PC-9 (cell line): ENCODE data around the gene JARID2. TPM values are rescaled to one million over a fixed set of nuclear protein-coding genes. Genes with fewer than 3 reads are reported as not detected.

ENCODE experiments used
- BruUV-seq: library from RNA; stranded (reverse); fragments of 400-500 nt; replicated peaks from 2 replicates; lab custom pipeline; 2021; lab: Mats Ljungman, UMichigan
- CTCF ChIA-PET: fragments of 300-600 bp; sonication (Branson Sonifier 250); formaldehyde crosslinking; loops from one replicate; lab custom pipeline; 2022; ENCODE audit warnings: antibody characterized with exemption; lab: Charles Lee
- POLR2A ChIA-PET: fragments of 300-600 bp; sonication (Branson Sonifier 250); formaldehyde crosslinking; loops from one replicate; lab custom pipeline; 2022; ENCODE audit warnings: antibody characterized with exemption; ENCODE audit not compliant: unreplicated experiment; lab: Charles Lee
- DNase-seq, 2 experiments: peaks; one replicate each; pipeline versions ENCODE4 v3.0.0 to v3.0.0-alpha.2; 2015 to 2022; ENCODE audit warnings: mixed read lengths in 1 of 2
- H2AFZ ChIP-seq: fragments of 200-600 bp; sonication (generic); 2 replicates; pipeline ENCODE4 v1.8.1; 2017; ENCODE audit warnings: antibody characterized with exemption
- H3F3A ChIP-seq: fragments of 200-600 bp; sonication (generic); 2 replicates; pipeline ENCODE4 v1.8.1; 2017; ENCODE audit warnings: antibody characterized with exemption, mild to moderate bottlenecking, low read depth; ENCODE audit not compliant: insufficient read depth
- H3K27ac ChIP-seq: fragments of 200-600 bp; sonication (generic); 2 replicates; pipeline ENCODE4 v1.6.1; 2016; ENCODE audit warnings: mixed run types
- H3K27me3 ChIP-seq: fragments of 200-600 bp; sonication (generic); 2 replicates; pipeline ENCODE4 v1.6.1; 2016; ENCODE audit warnings: low read depth, mixed run types; ENCODE audit not compliant: insufficient read depth
- H3K36me3 ChIP-seq: fragments of 200-600 bp; sonication (generic); 2 replicates; pipeline ENCODE4 v1.6.1; 2016; ENCODE audit warnings: low read depth, mixed run types
- H3K4me1 ChIP-seq: fragments of 200-600 bp; sonication (generic); replicated peaks from 2 replicates; pipeline ENCODE4 v1.6.1; 2016; ENCODE audit warnings: mixed run types; ENCODE audit not compliant: insufficient read depth
- H3K4me2 ChIP-seq: fragments of 200-600 bp; sonication (generic); 2 replicates; pipeline ENCODE4 v1.6.1; 2017; ENCODE audit warnings: mixed run types
- H3K4me3 ChIP-seq: fragments of 200-600 bp; sonication (generic); 2 replicates; pipeline ENCODE4 v1.6.1; 2016; ENCODE audit warnings: mixed run types
- H3K79me2 ChIP-seq: fragments of 200-600 bp; sonication (generic); 2 replicates; pipeline ENCODE4 v1.6.1; 2017; ENCODE audit warnings: low read depth, mixed run types
- H3K9me2 ChIP-seq: fragments of 200-600 bp; sonication (generic); 2 replicates; pipeline ENCODE4 v1.8.1; 2017; ENCODE audit warnings: mild to moderate bottlenecking; ENCODE audit not compliant: insufficient read depth
- H3K9me3 ChIP-seq: fragments of 200-600 bp; sonication (generic); 2 replicates; pipeline ENCODE4 v1.8.1; 2016; ENCODE audit warnings: low read depth; ENCODE audit not compliant: insufficient read depth
- H4K20me1 ChIP-seq: fragments of 200-600 bp; sonication (generic); 2 replicates; pipeline ENCODE4 v1.8.1; 2017; ENCODE audit not compliant: insufficient read depth
- EZH2 ChIP-seq: fragments of 200-600 bp; sonication (generic); IDR thresholded peaks from 2 replicates; pipeline ENCODE4 v1.8.0; 2017; ENCODE audit warnings: antibody characterized with exemption, low read depth
- intact Hi-C: fragments of 100-400 bp; cut with micrococcal nuclease; formaldehyde crosslinking; loops from one replicate; pipeline ENCODE4 v1.10.0; 2022; ENCODE audit not compliant: unreplicated experiment
- total RNA-seq: library from RNA; stranded (reverse); gene quantifications from 2 replicates; pipeline ENCODE4 v1.2.3, GENCODE V29; 2021
- TF ChIP-seq, protein P1 (sequence below): fragments of 200-600 bp; sonication (generic); conservative IDR thresholded peaks from 2 replicates; pipeline ENCODE4 v1.6.1; 2017; ENCODE audit warnings: mixed run types, antibody characterized with exemption, mild to moderate bottlenecking, moderate library complexity

JARID2 gene
- total RNA-seq, 1 experiment from 2014 or later: 35.0 TPM

GRCh38 chr6:15248451-15249370 lies 2.8 kb downstream of the JARID2 start:
- peaks cover 45% of the 10 kb centered on the region for H3K4me1 ChIP-seq
- peak; percentile 85 to 95 for DNase-seq
- H3K27me3 ChIP-seq: no peaks in the 10 kb centered on the region
- H3K9me3 ChIP-seq: no peaks in the 10 kb centered on the region
- intact Hi-C loops: loop anchor here (2.0 to 5.0 kb wide), 6 partner anchors 36 to 366 kb away; no protein-coding TSS in a partner anchor
- H3F3A ChIP-seq: peaks cover 46% of the 10 kb centered on the region
- H3K79me2 ChIP-seq: peaks cover 72% of the 10 kb centered on the region
- peak overlapping the region; percentile 58; the same call in 1 of the 2 replicates for H2AFZ ChIP-seq
- no peaks in the 10 kb centered on the region; the same call in 1 of the 2 replicates for H4K20me1 ChIP-seq
- no peaks in the 10 kb centered on the region; the same call in 1 of the 2 replicates for H3K36me3 ChIP-seq
- ChIA-PET POLR2A (interaction anchor here (0.5 to 0.7 kb wide), 4 partner anchors 89 to 935 kb away, joined by 5 to 9 read pairs (median 6); no protein-coding TSS in a partner anchor), CTCF (interaction anchor here (0.5 to 0.7 kb wide), 6 partner anchors 96 to 1563 kb away, joined by 3 to 11 read pairs (median 4); no protein-coding TSS in a partner anchor)
- H3K27ac ChIP-seq: peak overlapping the region; percentile 73
- TF ChIP-seq EZH2: no peak
- TF ChIP-seq, protein P1, sequence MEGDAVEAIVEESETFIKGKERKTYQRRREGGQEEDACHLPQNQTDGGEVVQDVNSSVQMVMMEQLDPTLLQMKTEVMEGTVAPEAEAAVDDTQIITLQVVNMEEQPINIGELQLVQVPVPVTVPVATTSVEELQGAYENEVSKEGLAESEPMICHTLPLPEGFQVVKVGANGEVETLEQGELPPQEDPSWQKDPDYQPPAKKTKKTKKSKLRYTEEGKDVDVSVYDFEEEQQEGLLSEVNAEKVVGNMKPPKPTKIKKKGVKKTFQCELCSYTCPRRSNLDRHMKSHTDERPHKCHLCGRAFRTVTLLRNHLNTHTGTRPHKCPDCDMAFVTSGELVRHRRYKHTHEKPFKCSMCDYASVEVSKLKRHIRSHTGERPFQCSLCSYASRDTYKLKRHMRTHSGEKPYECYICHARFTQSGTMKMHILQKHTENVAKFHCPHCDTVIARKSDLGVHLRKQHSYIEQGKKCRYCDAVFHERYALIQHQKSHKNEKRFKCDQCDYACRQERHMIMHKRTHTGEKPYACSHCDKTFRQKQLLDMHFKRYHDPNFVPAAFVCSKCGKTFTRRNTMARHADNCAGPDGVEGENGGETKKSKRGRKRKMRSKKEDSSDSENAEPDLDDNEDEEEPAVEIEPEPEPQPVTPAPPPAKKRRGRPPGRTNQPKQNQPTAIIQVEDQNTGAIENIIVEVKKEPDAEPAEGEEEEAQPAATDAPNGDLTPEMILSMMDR: peak; percentile 25; the same call in 1 of the 2 replicates
- H3K4me3 ChIP-seq: peak overlapping the region; percentile 64
- H3K9me2 ChIP-seq: no peaks in the 10 kb centered on the region
- H3K4me2 ChIP-seq: peak overlapping the region; percentile 84
- BruUV-seq: no TSS peak

GRCh38 chr6:15249371-15250019 lies 3.6 kb downstream of the JARID2 start:
- Histone ChIP-seq H3F3A (peaks cover 41% of the 10 kb centered on the region), H3K4me1 (peaks cover 43% of the 10 kb centered on the region), H3K4me3 (peak overlapping the region; percentile 64), H3K27me3 (no peaks in the 10 kb centered on the region), H4K20me1 (peaks cover under 1% of the 10 kb centered on the region; the same call in 1 of the 2 replicates), H3K4me2 (peak overlapping the region; percentile 84), H3K9me3 (no peaks in the 10 kb centered on the region), H3K9me2 (no peaks in the 10 kb centered on the region), H3K79me2 (peaks cover 79% of the 10 kb centered on the region), H3K36me3 (no peaks in the 10 kb centered on the region; the same call in 1 of the 2 replicates), H3K27ac (peak overlapping the region; percentile 73), H2AFZ (no peak overlapping the region)
- CTCF ChIA-PET: interaction anchor here (0.5 to 0.6 kb wide), 2 partner anchors 111 to 1342 kb away, joined by 5 to 11 read pairs; no protein-coding TSS in a partner anchor
- BruUV-seq: no TSS peak
- intact Hi-C loops: loop anchor here (2.0 to 5.0 kb wide), 7 partner anchors 35 to 373 kb away; no protein-coding TSS in a partner anchor
- POLR2A ChIA-PET: interaction anchor here (0.7 kb wide), 1 partner anchor 1029 kb away, joined by 10 read pairs; no protein-coding TSS in a partner anchor
- no peak for DNase-seq
- no peak for TF ChIP-seq EZH2
- TF ChIP-seq, protein P1: no peak
